ENCODE measurements around the gene GPR119.
"Not testable (repeated sequence)": the region's sequence is repeated elsewhere in the genome, so short reads cannot be mapped to it uniquely, and the experiment has no call there.

Gene GPR119

DNA sequence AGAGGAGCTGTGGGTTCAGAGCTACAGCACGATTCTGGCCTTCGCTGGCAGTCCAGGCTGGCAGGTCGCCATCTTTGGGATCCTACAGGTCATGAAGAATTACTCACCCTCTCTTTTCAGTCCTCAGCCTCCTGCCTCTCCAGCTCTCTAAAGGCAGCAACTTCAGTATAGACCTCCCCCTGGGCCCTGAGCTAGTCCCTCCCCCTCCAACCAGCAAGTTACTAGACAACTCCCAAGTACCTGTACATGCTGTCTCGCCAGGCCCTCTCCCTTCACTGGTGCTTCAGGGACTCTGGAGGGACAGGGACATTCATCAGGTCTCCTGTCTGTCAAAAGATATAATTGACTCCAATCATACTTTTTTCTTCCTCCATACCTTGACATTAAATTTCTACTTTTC lies at the start of gene GPR119:
Gene GPR119 (minus strand): TSS at position 155 of the 400 bp plus-strand sequence. CDS start 227 bp downstream, outside the sequence.
- H3K36me3 ChIP-seq (ENCODE audit: insufficient read depth, low read length) = no peaks in the 10 kb centered on the region
- H3K4me1 ChIP-seq (ENCODE audit: insufficient read depth, low read length) = no peaks in the 10 kb centered on the region
- no peak within 1 kb of the TSS; the same call in 1 of the 2 replicates for H3K9ac ChIP-seq (ENCODE audit: low read depth, low read length)
- H3K9me3 ChIP-seq (ENCODE audit: control insufficient read depth, insufficient read depth, low read length) = no peaks in the 10 kb centered on the region

DNA sequence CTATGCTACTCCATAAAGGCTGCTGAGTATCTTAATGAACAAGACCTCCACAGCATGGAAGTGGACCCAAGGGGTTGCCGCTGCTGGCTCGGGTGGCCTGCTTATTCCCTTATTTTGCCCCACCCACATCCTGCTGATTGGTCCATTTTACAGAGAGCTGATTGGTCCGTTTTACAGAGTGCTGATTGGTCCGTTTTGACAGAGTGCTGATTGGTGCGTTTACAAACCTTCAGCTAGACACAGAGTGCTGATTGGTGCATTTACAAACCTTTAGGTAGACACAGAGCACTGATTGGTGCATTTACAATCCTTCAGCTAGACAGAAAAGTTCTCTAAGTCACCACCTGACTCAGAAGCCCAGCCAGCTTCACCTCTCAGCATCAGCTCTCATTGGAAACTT lies 43.8 kb upstream of the GPR119 start:
- H3K9me3 ChIP-seq (ENCODE audit: control insufficient read depth, insufficient read depth, low read length); H3K36me3 ChIP-seq (ENCODE audit: insufficient read depth, low read length); H3K4me1 ChIP-seq (ENCODE audit: insufficient read depth, low read length); H3K9ac ChIP-seq (ENCODE audit: low read depth, low read length): not testable (repeated sequence)

DNA sequence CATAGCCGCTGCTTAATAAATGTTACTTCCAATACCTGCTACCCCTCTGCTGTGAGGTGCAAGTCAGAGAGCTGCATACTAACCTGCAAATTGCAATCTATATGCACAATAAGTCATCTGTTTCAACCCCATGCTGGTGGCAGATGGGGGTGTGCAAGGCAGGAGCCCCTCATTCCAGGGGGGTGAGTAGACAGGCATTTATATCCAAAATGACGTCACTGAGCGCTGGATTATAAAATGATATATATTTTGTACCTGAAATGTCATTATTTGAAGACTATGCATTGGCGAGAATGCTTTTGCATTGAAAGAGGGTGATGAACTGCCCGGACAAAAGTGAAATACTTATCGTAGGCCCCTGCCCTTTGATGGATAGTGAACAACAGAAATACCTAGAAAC lies 41.1 kb upstream of the GPR119 start:
- H3K9me3 ChIP-seq (ENCODE audit: control insufficient read depth, insufficient read depth, low read length) = no peaks in the 10 kb centered on the region
- no peaks in the 10 kb centered on the region for H3K4me1 ChIP-seq (ENCODE audit: insufficient read depth, low read length)
- H3K36me3 ChIP-seq (ENCODE audit: insufficient read depth, low read length) = no peaks in the 10 kb centered on the region
- no peak overlapping the region for H3K9ac ChIP-seq (ENCODE audit: low read depth, low read length)

DNA sequence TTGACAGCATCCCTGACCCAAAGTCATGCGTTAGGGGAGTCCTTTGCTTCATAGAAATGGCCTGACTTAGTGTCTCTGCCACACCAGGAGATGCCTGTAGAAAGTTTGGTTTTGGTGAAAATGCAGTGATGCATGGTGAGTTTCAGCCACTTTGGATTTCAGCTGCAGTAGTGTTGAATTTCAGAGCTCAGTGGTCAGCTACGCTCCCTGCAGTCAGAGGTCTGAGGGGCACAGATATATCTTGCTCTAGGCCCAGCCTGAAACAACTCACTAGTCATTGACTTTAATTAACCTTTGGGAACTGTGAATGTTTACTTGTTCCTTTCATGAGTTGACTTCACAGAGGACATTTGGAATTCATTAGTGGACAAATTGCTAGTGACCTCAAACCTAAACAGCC lies 33.8 kb upstream of the GPR119 start:
- H3K36me3 ChIP-seq (ENCODE audit: insufficient read depth, low read length) = no peaks in the 10 kb centered on the region
- no peaks in the 10 kb centered on the region for H3K9me3 ChIP-seq (ENCODE audit: control insufficient read depth, insufficient read depth, low read length)
- no peak overlapping the region for H3K9ac ChIP-seq (ENCODE audit: low read depth, low read length)
- peaks cover 7% of the 10 kb centered on the region; the same call in 1 of the 2 replicates for H3K4me1 ChIP-seq (ENCODE audit: insufficient read depth, low read length)

DNA sequence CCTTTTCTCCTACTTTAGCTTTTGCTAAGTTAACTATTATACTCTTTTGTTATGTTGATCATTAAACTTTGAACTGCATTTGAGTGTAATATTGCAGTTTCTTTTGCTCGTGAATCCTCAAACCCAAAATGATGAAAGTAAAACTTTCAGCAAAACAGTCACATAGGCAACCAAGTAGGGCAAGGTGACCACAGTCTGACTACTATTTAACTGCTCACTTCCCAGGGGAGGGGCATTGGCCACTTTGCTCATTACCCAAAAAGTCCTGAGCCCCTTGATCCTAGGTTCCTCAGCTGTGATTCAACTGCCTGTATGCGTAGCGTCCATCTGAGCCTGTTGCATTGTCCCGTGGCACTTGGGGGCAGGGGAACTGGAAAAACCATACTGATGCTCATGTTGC lies 33.3 kb upstream of the GPR119 start:
- no peaks in the 10 kb centered on the region for H3K36me3 ChIP-seq (ENCODE audit: insufficient read depth, low read length)
- no peak overlapping the region for H3K9ac ChIP-seq (ENCODE audit: low read depth, low read length)
- H3K4me1 ChIP-seq (ENCODE audit: insufficient read depth, low read length) = peaks cover 7% of the 10 kb centered on the region; the same call in 1 of the 2 replicates
- no peaks in the 10 kb centered on the region for H3K9me3 ChIP-seq (ENCODE audit: control insufficient read depth, insufficient read depth, low read length)

DNA sequence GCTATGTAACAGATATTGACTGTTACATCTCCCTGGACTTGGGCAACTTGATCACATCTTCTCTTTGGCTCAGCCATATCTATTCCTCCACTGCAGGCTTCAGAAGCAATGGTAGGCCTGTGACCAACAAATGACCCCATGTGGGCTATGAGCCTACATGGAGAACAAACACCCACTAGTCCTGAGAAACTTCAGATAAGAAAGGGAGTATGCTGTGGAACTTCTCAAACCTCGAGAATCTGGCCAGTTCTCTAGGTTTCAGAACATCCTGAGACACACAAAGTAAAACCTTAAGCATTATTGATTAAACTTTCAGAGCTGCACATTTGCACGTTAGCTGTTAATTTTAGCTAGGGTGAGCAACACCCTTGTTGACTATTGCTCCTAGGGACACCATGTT lies 32.6 kb upstream of the GPR119 start:
- no peaks in the 10 kb centered on the region for H3K9me3 ChIP-seq (ENCODE audit: control insufficient read depth, insufficient read depth, low read length)
- no peaks in the 10 kb centered on the region for H3K36me3 ChIP-seq (ENCODE audit: insufficient read depth, low read length)
- peaks cover 7% of the 10 kb centered on the region; the same call in 1 of the 2 replicates for H3K4me1 ChIP-seq (ENCODE audit: insufficient read depth, low read length)
- no peak overlapping the region for H3K9ac ChIP-seq (ENCODE audit: low read depth, low read length)

DNA sequence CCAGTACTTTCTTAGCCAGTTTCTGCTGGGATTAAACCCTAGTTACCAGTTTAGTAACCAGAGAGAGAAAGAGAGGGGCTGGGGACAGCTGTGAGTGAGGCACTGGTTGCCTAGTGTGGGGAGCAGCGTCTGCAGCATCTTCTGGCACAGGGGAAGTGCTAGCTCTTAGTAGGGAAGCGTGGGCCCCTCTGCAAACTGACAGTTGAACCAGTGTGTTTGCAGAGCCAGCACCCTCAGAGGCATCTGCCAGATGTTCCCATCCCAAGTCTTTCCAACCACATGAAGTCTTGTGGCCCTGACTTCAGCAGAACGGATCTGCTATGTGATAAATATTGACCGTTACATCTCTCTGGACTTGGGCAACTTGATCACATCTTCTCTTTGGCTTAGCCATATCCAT lies 31.3 kb upstream of the GPR119 start:
- H3K4me1 ChIP-seq (ENCODE audit: insufficient read depth, low read length) = peaks cover 7% of the 10 kb centered on the region; the same call in 1 of the 2 replicates
- no peaks in the 10 kb centered on the region for H3K9me3 ChIP-seq (ENCODE audit: control insufficient read depth, insufficient read depth, low read length)
- no peaks in the 10 kb centered on the region for H3K36me3 ChIP-seq (ENCODE audit: insufficient read depth, low read length)
- no peak overlapping the region for H3K9ac ChIP-seq (ENCODE audit: low read depth, low read length)

DNA sequence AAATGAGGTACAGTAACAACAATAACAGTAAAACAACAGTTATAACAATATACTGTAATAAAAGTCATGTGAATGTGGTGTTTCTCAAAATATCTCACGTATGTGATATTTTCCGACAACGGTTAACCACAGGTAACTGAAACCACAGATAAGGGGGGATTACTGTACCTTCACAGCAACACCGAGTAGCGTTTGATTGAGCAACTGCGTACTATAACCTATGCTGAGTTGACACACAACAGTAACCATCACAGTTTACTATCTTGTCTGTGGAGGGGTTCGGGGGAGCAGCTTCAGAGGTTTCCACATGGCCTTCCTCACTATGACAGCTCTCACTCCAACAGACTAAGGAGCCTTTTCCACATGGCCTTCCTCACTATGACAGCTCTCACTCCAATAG lies 29.7 kb upstream of the GPR119 start:
- Histone ChIP-seq H3K4me1 (ENCODE audit: insufficient read depth, low read length) (peaks cover 7% of the 10 kb centered on the region; the same call in 1 of the 2 replicates), H3K36me3 (ENCODE audit: insufficient read depth, low read length) (0 out of 2 replicates have a peak, but pooled peaks cover 4% of the 10 kb centered on the region), H3K9me3 (ENCODE audit: control insufficient read depth, insufficient read depth, low read length) (no peaks in the 10 kb centered on the region), H3K9ac (ENCODE audit: low read depth, low read length) (no peak overlapping the region)

DNA sequence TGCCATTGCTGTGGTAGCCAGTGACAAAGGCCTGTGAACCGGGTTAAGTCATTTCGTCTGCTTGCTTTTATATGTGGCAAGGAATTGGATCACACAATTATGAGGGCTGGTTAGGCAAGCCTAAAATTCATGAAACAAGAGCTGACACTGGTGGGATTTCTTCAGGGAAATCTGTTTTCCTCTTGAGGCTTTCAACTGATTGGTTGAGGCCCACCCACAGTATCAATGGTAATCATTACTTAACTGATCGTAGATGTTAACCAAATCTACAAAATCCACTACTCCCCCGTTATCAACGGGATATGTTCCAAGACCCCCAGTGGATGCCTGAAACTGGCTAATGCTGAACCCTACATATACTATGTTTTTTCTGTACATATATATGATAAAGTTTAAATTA lies 29.3 kb upstream of the GPR119 start:
- H3K9ac ChIP-seq (ENCODE audit: low read depth, low read length) = no peak overlapping the region
- no peaks in the 10 kb centered on the region for H3K9me3 ChIP-seq (ENCODE audit: control insufficient read depth, insufficient read depth, low read length)

DNA sequence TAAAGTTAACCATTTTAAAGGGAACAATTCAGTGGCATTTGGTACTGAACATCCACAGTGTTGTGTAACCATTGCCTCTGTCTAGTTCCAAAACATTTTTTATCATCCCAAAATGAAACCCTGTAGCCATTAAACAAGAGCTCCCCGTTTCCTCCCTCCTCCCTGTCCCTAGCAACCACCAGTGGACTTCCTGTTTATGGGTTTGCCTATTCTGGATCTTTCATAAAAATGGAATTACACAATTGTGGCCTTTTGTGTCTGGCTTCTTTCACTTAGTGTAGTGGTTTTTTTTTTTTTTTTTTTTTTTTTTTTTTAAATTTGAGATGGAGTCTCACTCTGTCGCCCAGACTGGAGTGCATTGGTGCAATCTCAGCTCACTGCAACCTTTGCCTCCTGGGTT lies 27.9 kb upstream of the GPR119 start:
- Histone ChIP-seq H3K4me1 (ENCODE audit: insufficient read depth, low read length) (no peaks in the 10 kb centered on the region), H3K9ac (ENCODE audit: low read depth, low read length) (no peak overlapping the region), H3K36me3 (ENCODE audit: insufficient read depth, low read length) (0 out of 2 replicates have a peak, but pooled peaks cover 4% of the 10 kb centered on the region), H3K9me3 (ENCODE audit: control insufficient read depth, insufficient read depth, low read length) (no peaks in the 10 kb centered on the region)

More for the DNA sequence above, 29.3 kb upstream of the GPR119 start:
- H3K4me1 ChIP-seq (ENCODE audit: insufficient read depth, low read length) = peaks cover 5% of the 10 kb centered on the region; the same call in 1 of the 2 replicates
- 0 out of 2 replicates have a peak, but pooled peaks cover 4% of the 10 kb centered on the region for H3K36me3 ChIP-seq (ENCODE audit: insufficient read depth, low read length)

DNA sequence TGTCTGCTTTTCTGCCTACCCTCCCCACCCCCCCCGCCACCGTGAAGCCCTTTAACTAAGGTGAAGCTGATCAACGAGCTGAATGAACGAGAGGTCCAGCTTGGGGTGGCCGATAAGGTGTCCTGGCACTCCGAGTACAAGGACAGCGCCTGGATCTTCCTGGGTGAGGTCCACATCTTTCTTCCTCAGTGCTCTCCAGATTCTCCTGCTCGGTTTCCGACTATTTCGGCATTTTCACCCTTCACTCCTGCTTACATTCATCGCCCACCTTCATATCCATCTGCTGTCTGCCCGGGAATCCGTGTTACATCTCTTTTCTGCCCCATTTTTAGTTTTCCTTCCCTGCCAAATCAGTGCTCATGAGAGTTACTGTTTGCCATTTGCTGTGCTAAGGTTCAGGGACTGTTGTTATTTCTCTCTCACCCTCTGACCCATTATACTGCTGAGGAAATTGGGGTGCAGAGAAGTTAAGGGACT lies 16.8 kb upstream of the GPR119 start:
- peaks cover 8% of the 10 kb centered on the region for H3K36me3 ChIP-seq (ENCODE audit: insufficient read depth, low read length)
- H3K9me3 ChIP-seq (ENCODE audit: control insufficient read depth, insufficient read depth, low read length) = no peaks in the 10 kb centered on the region
- H3K4me1 ChIP-seq (ENCODE audit: insufficient read depth, low read length) = no peaks in the 10 kb centered on the region
- peak overlapping the region; percentile 73 for H3K9ac ChIP-seq (ENCODE audit: low read depth, low read length)

DNA sequence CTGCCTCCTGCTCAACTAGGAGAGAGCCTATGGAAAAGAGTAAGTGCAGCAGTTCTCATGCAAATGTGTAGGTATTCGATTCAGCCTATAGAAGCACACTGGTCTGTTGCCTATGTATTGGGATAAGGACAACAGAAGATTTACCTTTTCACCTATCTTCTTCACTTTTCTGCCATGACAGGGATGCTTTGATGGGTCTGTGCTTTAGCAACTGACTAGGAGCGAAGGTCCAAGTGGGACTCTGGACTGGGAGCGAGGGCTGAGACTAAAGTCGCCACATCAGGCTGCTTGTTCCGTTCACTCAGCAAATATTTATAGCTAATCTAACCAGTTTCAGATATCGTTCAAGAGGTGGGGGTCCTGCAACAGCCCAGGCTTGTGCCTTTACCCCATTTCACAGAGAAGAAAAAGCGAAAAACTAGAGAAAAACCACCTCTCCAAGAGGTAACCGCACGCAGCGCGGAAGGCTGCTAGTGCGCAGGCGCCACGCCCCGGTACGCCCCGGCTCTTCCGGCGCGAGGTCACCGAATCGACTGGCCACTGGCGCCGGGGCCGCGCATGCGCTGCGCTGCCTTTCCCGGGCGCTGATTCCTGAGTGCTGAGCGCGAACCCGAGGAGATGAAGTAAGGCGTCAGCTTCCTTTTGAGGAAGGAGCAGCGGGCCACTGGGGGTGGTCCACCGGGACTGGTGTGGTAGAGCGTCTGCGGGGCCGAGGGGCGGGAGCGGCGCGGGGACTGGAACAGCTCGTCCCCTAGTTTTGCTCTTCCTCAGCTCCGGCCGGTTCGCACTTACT lies 16.1 kb upstream of the GPR119 start, which contains the start of gene RBMX2:
Gene RBMX2 (plus strand): TSS at position 573 of the 793 bp plus-strand sequence. CDS start 46 bp downstream, at position 619.
- Histone ChIP-seq H3K4me1 (ENCODE audit: insufficient read depth, low read length) (no peaks in the 10 kb centered on the region), H3K9me3 (ENCODE audit: control insufficient read depth, insufficient read depth, low read length) (no peaks in the 10 kb centered on the region), H3K36me3 (ENCODE audit: insufficient read depth, low read length) (peaks cover 8% of the 10 kb centered on the region), H3K9ac (ENCODE audit: low read depth, low read length) (peak within 1 kb of the TSS; percentile 73)

DNA sequence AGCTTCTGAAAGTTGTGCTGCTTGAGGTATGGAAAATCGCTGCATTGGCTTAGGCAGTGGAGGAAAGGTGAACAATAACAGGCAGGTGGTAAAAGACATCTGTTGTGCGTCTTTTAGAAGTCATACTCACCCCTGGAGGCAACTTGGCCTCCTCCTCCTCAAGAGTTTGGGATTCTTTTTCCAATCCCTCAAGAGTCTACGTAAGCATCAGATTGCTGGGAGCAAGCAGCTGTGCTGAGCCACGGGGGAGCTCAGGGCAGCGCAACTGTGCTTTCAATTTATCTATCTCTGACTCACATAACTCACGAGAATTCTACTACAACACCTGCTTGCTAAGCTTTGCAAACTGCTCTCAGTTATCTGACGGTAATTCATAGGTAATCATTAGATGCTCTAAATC lies 9.9 kb upstream of the GPR119 start:
- Histone ChIP-seq H3K4me1 (ENCODE audit: insufficient read depth, low read length) (no peaks in the 10 kb centered on the region), H3K36me3 (ENCODE audit: insufficient read depth, low read length) (no peaks in the 10 kb centered on the region), H3K9me3 (ENCODE audit: control insufficient read depth, insufficient read depth, low read length) (no peaks in the 10 kb centered on the region), H3K9ac (ENCODE audit: low read depth, low read length) (no peak overlapping the region)

DNA sequence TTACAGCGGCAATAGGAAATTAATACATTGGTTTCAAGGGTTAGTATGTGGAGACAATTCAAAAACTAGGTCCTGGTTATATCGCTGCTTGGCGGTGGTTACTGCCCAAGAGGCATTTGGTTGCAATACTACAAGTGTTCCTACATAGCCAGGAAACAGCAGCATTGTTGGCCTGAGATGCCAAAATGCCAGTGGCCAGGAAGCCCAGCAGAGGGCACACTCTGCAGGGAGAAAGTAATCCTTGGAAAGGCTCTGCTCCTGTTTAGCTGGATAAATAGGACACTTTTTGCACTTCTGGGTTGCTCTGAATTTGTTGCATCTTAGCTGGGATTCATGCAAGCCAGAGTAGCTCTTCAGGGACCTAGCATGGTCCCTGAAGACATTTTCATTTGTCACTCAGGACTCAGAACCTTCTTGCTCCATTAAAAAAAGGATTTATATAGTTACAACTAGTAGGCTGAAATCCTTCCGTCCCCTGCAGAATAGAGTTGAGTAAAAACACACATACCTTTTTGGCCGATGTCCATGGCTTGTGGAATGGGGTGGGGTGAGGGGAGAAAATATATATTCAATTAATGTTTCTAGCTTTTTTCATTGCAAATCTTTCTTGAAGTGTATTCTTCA lies 8.1 kb upstream of the GPR119 start:
- Histone ChIP-seq H3K4me1 (ENCODE audit: insufficient read depth, low read length) (no peaks in the 10 kb centered on the region), H3K36me3 (ENCODE audit: insufficient read depth, low read length) (no peaks in the 10 kb centered on the region), H3K9ac (ENCODE audit: low read depth, low read length) (no peak overlapping the region), H3K9me3 (ENCODE audit: control insufficient read depth, insufficient read depth, low read length) (no peaks in the 10 kb centered on the region)

DNA sequence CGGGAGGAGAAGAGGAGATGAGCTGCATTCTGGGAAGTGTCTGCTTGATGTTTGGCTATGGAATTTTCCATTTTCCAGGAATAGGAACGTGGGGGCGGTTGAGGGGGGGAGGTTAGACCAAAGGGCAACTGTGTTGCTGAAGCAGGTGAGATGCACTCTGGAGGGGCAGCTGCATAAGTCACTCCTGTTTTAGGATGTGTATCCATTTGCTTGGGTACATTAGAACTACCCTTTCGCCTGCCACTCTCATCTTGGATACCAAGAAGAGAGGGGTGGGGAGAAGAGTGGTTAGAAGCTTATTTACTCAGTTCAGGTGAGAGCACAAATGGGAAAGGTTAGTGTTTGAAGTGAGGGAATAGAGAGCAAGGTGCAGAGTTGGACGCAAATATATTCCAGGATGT lies 934 bp upstream of the GPR119 start:
- Histone ChIP-seq H3K4me1 (ENCODE audit: insufficient read depth, low read length) (no peaks in the 10 kb centered on the region), H3K36me3 (ENCODE audit: insufficient read depth, low read length) (no peaks in the 10 kb centered on the region), H3K9me3 (ENCODE audit: control insufficient read depth, insufficient read depth, low read length) (no peaks in the 10 kb centered on the region), H3K9ac (ENCODE audit: low read depth, low read length) (no peak overlapping the region; the same call in 1 of the 2 replicates)

All from ES-I3 (cell line).